HG03432 (cell line): ENCODE data around the gene PSAPL1.

Source experiments
- ATAC-seq: cut with Tn5 transposase; IDR thresholded peaks from one replicate; pipeline ENCODE4 v1.9.1; 2021; ENCODE audit warnings: mild to moderate bottlenecking, moderate library complexity; ENCODE audit not compliant: unreplicated experiment

Gene PSAPL1

GRCh38 chr4:7431696-7432530 lies 2.8 kb downstream of the PSAPL1 start:
- ATAC-seq, result no peak

- ATAC-seq, result no peak
Measured at GRCh38 chr4:7430965-7431695, 3.6 kb downstream of the PSAPL1 start.

GRCh38 chr4:7430368-7430964 lies 4.3 kb downstream of the PSAPL1 start:
- ATAC-seq, result no peak

- ATAC-seq, result no peak
Measured at GRCh38 chr4:7429601-7430078, 5.1 kb downstream of the PSAPL1 start.

GRCh38 chr4:7429069-7429416 lies 5.7 kb downstream of the PSAPL1 start:
- no peak for ATAC-seq

GRCh38 chr4:7428261-7429068 lies 6.3 kb downstream of the PSAPL1 start:
- no peak for ATAC-seq

GRCh38 chr4:7427831-7428260 lies 6.9 kb downstream of the PSAPL1 start:
- ATAC-seq, result no peak

GRCh38 chr4:7427361-7427760 lies 7.4 kb downstream of the PSAPL1 start:
- no peak for ATAC-seq

- ATAC-seq, result no peak
Measured at GRCh38 chr4:7426525-7427171, 8.1 kb downstream of the PSAPL1 start.

- ATAC-seq, result no peak
Measured at GRCh38 chr4:7425591-7426468, 8.9 kb downstream of the PSAPL1 start.

- no peak for ATAC-seq
Measured at GRCh38 chr4:7425124-7425523, 9.6 kb downstream of the PSAPL1 start.

- no peak for ATAC-seq
Measured at GRCh38 chr4:7424553-7425111, 10.1 kb downstream of the PSAPL1 start.

GRCh38 chr4:7423801-7424552 lies 10.8 kb downstream of the PSAPL1 start:
- no peak for ATAC-seq

GRCh38 chr4:7423391-7423790 lies 11.3 kb downstream of the PSAPL1 start:
- ATAC-seq, result no peak

GRCh38 chr4:7422898-7423180 lies 11.9 kb downstream of the PSAPL1 start:
- no peak for ATAC-seq

GRCh38 chr4:7422151-7422897 lies 12.4 kb downstream of the PSAPL1 start:
- ATAC-seq, result no peak

GRCh38 chr4:7421356-7422150 lies 13.2 kb downstream of the PSAPL1 start:
- ATAC-seq, result no peak
